ENCODE data around the gene SETD1B.

Gene SETD1B

GRCh38 chr12:121810234-121810817 lies 6.5 kb downstream of the SETD1B start:
- DNase-seq = no peak

GRCh38 chr12:121810833-121811433 lies 7.1 kb downstream of the SETD1B start:
- DNase-seq = no peak

- DNase-seq = peak; percentile 61
Observed at GRCh38 chr12:121811434-121812319, 7.9 kb downstream of the SETD1B start.

- DNase-seq = peak; percentile 56
Observed at GRCh38 chr12:121812320-121812871, 8.6 kb downstream of the SETD1B start.

GRCh38 chr12:121812921-121813896 lies 9.4 kb downstream of the SETD1B start:
- DNase-seq = no peak

GRCh38 chr12:121813951-121814350 lies 10.1 kb downstream of the SETD1B start:
- no peak for DNase-seq

- no peak for DNase-seq
Observed at GRCh38 chr12:121814429-121815119, 10.8 kb downstream of the SETD1B start.

- no peak for DNase-seq
Observed at GRCh38 chr12:121815263-121815662, 11.5 kb downstream of the SETD1B start.

GRCh38 chr12:121816925-121817647 lies 13.3 kb downstream of the SETD1B start:
- DNase-seq = no peak

- no peak for DNase-seq
Observed at GRCh38 chr12:121817648-121818043, 13.8 kb downstream of the SETD1B start.

GRCh38 chr12:121819212-121819949 lies 15.6 kb downstream of the SETD1B start:
- no peak for DNase-seq

GRCh38 chr12:121820056-121820455 lies 16.2 kb downstream of the SETD1B start:
- no peak for DNase-seq

GRCh38 chr12:121822393-121823100 lies 18.7 kb downstream of the SETD1B start:
- DNase-seq = no peak

GRCh38 chr12:121823101-121823726 lies 19.4 kb downstream of the SETD1B start:
- DNase-seq = no peak

GRCh38 chr12:121823727-121824115 lies 19.9 kb downstream of the SETD1B start:
- DNase-seq = no peak

GRCh38 chr12:121825041-121825523 lies 21.3 kb downstream of the SETD1B start:
- DNase-seq = no peak

- DNase-seq = no peak
Observed at GRCh38 chr12:121826318-121827150, 22.7 kb downstream of the SETD1B start.

Measured in fibroblast of skin of right quadriceps (primary cell).